H9 (cell line): ENCODE data around the gene CAMK2B. TPM values are rescaled to one million over a fixed set of nuclear protein-coding genes. Genes with fewer than 3 reads are reported as not detected.

Experiments used
- DNase-seq: peaks from one replicate; pipeline ENCODE4 v3.0.0-alpha.2; 2017
- H2AFZ ChIP-seq: one replicate; pipeline ENCODE4 v1.6.1; 2013; ENCODE audit warnings: mild to moderate bottlenecking, low read length, control low read depth, moderate library complexity
- H2AK5ac ChIP-seq: 2 replicates; pipeline ENCODE4 v1.6.1; 2013; ENCODE audit warnings: low read length, control low read depth, mixed read lengths; ENCODE audit not compliant: insufficient read length
- H2BK120ac ChIP-seq: one replicate; pipeline ENCODE4 v1.6.1; 2013; ENCODE audit warnings: low read depth, mild to moderate bottlenecking, low read length, control low read depth, inconsistent platforms; ENCODE audit not compliant: poor library complexity, severe bottlenecking
- H2BK12ac ChIP-seq: 2 replicates; pipeline ENCODE4 v1.6.1; 2013; ENCODE audit warnings: low read length, control low read depth, mixed read lengths, low read depth; ENCODE audit not compliant: insufficient read length
- H2BK15ac ChIP-seq: 2 replicates; pipeline ENCODE4 v1.6.1; 2013; ENCODE audit warnings: low read depth, low read length, control low read depth
- H2BK20ac ChIP-seq: one replicate; pipeline ENCODE4 v1.6.1; 2013; ENCODE audit warnings: low read depth, mild to moderate bottlenecking, low read length, control low read depth, inconsistent platforms; ENCODE audit not compliant: poor library complexity, severe bottlenecking
- H2BK5ac ChIP-seq: 2 replicates; pipeline ENCODE4 v1.6.1; 2013; ENCODE audit warnings: low read length, control low read depth, mixed read lengths; ENCODE audit not compliant: insufficient read length
- H3K14ac ChIP-seq: 2 replicates; pipeline ENCODE4 v1.6.1; 2013; ENCODE audit warnings: low read length, control low read depth; ENCODE audit not compliant: insufficient read depth
- H3K18ac ChIP-seq: 2 replicates; pipeline ENCODE4 v1.6.1; 2013; ENCODE audit warnings: low read depth, mild to moderate bottlenecking, mixed read lengths, low read length, control low read depth; ENCODE audit not compliant: insufficient read length
- H3K23ac ChIP-seq: 2 replicates; pipeline ENCODE4 v1.6.1; 2013; ENCODE audit warnings: low read length, control low read depth, mixed read lengths, low read depth; ENCODE audit not compliant: insufficient read length
- H3K23me2 ChIP-seq: 2 replicates; pipeline ENCODE4 v1.6.1; 2013; ENCODE audit warnings: low read depth, mild to moderate bottlenecking, mixed read lengths, low read length, control low read depth; ENCODE audit not compliant: insufficient read length, poor library complexity, severe bottlenecking
- H3K27ac ChIP-seq: 2 replicates; pipeline ENCODE4 v1.5.1; 2013; ENCODE audit warnings: low read length, control low read depth, mixed read lengths, low read depth; ENCODE audit not compliant: insufficient read length
- H3K27me3 ChIP-seq: 2 replicates; pipeline ENCODE4 v1.6.1; 2013; ENCODE audit warnings: low read length, control low read depth, inconsistent platforms; ENCODE audit not compliant: insufficient read depth
- H3K4ac ChIP-seq: 2 replicates; pipeline ENCODE4 v1.6.1; 2013; ENCODE audit warnings: low read depth, mild to moderate bottlenecking, control low read depth, inconsistent platforms, low read length, moderate library complexity
- H3K4me1 ChIP-seq: 2 replicates; pipeline ENCODE4 v1.6.1; 2013; ENCODE audit warnings: low read length, control low read depth, inconsistent platforms; ENCODE audit not compliant: insufficient read depth
- H3K4me2 ChIP-seq: 2 replicates; pipeline ENCODE4 v1.6.1; 2013; ENCODE audit warnings: low read length, control low read depth, mixed read lengths; ENCODE audit not compliant: insufficient read length, insufficient read depth
- H3K56ac ChIP-seq: 2 replicates; pipeline ENCODE4 v1.6.1; 2013; ENCODE audit warnings: low read depth, mild to moderate bottlenecking, mixed read lengths, low read length, control low read depth; ENCODE audit not compliant: insufficient read length
- H3K79me1 ChIP-seq: 2 replicates; pipeline ENCODE4 v1.6.1; 2013; ENCODE audit warnings: low read depth, mild to moderate bottlenecking, moderate library complexity, low read length, control low read depth, inconsistent platforms; ENCODE audit not compliant: insufficient read depth, poor library complexity, severe bottlenecking
- H3K79me2 ChIP-seq: 2 replicates; pipeline ENCODE4 v1.6.1; 2013; ENCODE audit warnings: low read length, control low read depth, inconsistent platforms; ENCODE audit not compliant: insufficient read depth
- H3K9ac ChIP-seq: 2 replicates; pipeline ENCODE4 v1.6.1; 2013; ENCODE audit warnings: low read length, control low read depth, mixed read lengths; ENCODE audit not compliant: insufficient read length; ENCODE audit errors: extremely low read depth
- H3K9me3 ChIP-seq: one replicate; pipeline ENCODE4 v1.6.1; 2013; ENCODE audit warnings: low read depth, low read length, inconsistent platforms; ENCODE audit not compliant: control insufficient read depth
- H3T11ph ChIP-seq: one replicate; pipeline ENCODE4 v1.6.1; 2013; ENCODE audit warnings: mild to moderate bottlenecking, low read length, control low read depth, inconsistent platforms
- H4K20me1 ChIP-seq: one replicate; pipeline ENCODE4 v1.6.1; 2013; ENCODE audit not compliant: control insufficient read depth, insufficient read length, insufficient read depth
- H4K5ac ChIP-seq: 2 replicates; pipeline ENCODE4 v1.6.1; 2013; ENCODE audit warnings: low read depth, mild to moderate bottlenecking, mixed read lengths, low read length, control low read depth; ENCODE audit not compliant: insufficient read length
- H4K8ac ChIP-seq: replicated peaks from 2 replicates; pipeline ENCODE4 v1.6.1; 2013; ENCODE audit warnings: low read length, control low read depth, mixed read lengths, low read depth; ENCODE audit not compliant: insufficient read length
- H4K91ac ChIP-seq: 2 replicates; pipeline ENCODE4 v1.6.1; 2013; ENCODE audit warnings: low read depth, mild to moderate bottlenecking, moderate library complexity, mixed read lengths, low read length, control low read depth; ENCODE audit not compliant: insufficient read length
- H3K27ac Mint-ChIP-seq, 3 experiments: 2 replicates in 2 of 3; 3 replicates in 1 of 3; pipeline ENCODE4 v1.8.0; 2020 to 2021; ENCODE audit warnings: mixed read lengths in 3 of 3, mild to moderate bottlenecking in 1 of 3, moderate library complexity in 1 of 3
- H3K27me3 Mint-ChIP-seq: 2 replicates; pipeline ENCODE4 v1.8.0; 2021; ENCODE audit warnings: low read depth, mild to moderate bottlenecking, moderate library complexity, mixed read lengths
- H3K36me3 Mint-ChIP-seq, 3 experiments: 2 replicates in 2 of 3; 3 replicates in 1 of 3; pipeline ENCODE4 v1.8.0; 2020 to 2021; ENCODE audit warnings: low read depth in 3 of 3, mixed read lengths in 3 of 3; ENCODE audit not compliant: insufficient read depth in 1 of 3
- H3K4me1 Mint-ChIP-seq, 2 experiments: 2 replicates each; pipeline ENCODE4 v1.8.0; 2020; ENCODE audit warnings: mixed read lengths in 2 of 2
- H3K4me3 Mint-ChIP-seq, 2 experiments: 2 replicates in 1 of 2; 3 replicates in 1 of 2; pipeline ENCODE4 v1.8.0; 2020 to 2021; ENCODE audit warnings: mild to moderate bottlenecking in 2 of 2, mixed read lengths in 2 of 2, moderate library complexity in 1 of 2
- H3K9me3 Mint-ChIP-seq, 2 experiments: 2 replicates in 1 of 2; 3 replicates in 1 of 2; pipeline ENCODE4 v1.8.0; 2020; ENCODE audit warnings: mild to moderate bottlenecking in 2 of 2, mixed read lengths in 2 of 2, moderate library complexity in 1 of 2
- CTCF ChIP-seq: fragments of 200-600 bp; sonication (generic); conservative IDR thresholded peaks from 3 replicates; pipeline ENCODE4 v1.8.0; 2021; ENCODE audit warnings: antibody characterized with exemption, mild to moderate bottlenecking
- WGBS: extraction: QIAGEN DNeasy Blood & Tissue Kit; methylation state at CpG from one replicate; pipeline ENCODE4 v1.1.7; 2013; ENCODE audit warnings: missing lambda C conversion rate, low lambda C conversion rate, mixed read lengths; ENCODE audit not compliant: insufficient read length; ENCODE audit errors: extremely low coverage; 5-methylcytosine and 5-hydroxymethylcytosine counted together
- total RNA-seq: library from RNA; stranded (reverse); gene quantifications from 2 replicates; pipeline ENCODE4 v1.2.1, GENCODE V29; 2021

CAMK2B gene
- total RNA-seq, 1 experiment from 2014 or later, result 0.17 TPM

DNA sequence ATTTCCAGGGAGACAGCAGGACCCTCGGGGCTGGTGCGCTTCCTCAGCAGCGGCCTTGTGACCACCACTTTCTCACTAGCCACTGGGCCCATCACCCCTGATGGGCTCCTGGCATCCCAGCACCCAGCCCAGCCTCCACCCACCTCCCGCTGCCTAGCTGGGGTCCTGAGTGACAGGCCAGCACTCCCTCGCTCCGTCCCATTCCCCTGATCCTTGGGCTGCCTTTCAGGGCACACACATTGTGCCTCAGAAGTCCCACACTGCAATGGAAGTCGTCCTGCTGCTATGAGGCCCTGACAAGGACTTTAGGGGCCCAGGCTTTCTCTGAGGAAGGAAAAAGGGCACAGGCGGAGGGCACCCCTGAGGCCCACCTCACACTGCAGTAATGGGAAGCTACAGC is 12.4 kb downstream of the CAMK2B start:
- H3K36me3 Mint-ChIP-seq, result no peaks in the 10 kb centered on the region
- no peak overlapping the region for H2BK120ac ChIP-seq
- peaks cover 0 to 2% of the 10 kb centered on the region in 2 experiments; a peak in 1 of 4 replicates for H3K4me1 Mint-ChIP-seq
- H3K4me1 ChIP-seq, result no peaks in the 10 kb centered on the region
- H4K8ac ChIP-seq, result no peak overlapping the region
- peaks cover 4% of the 10 kb centered on the region for H3K23me2 ChIP-seq
- peak overlapping the region; percentile 21; the same call in 1 of the 2 replicates for H3K14ac ChIP-seq
- no peak overlapping the region for H3K18ac ChIP-seq
- H3K4me3 Mint-ChIP-seq, result no peak overlapping the region
- no peak overlapping the region for H2AFZ ChIP-seq
- H3K4me2 ChIP-seq, result no peak overlapping the region
- no peak overlapping the region for H2AK5ac ChIP-seq
- H3K27ac Mint-ChIP-seq, result no peak overlapping the region
- H3K27me3 ChIP-seq, result peaks cover 8% of the 10 kb centered on the region; the same call in 1 of the 2 replicates
- H3K79me1 ChIP-seq, result no peaks in the 10 kb centered on the region
- H3K27ac ChIP-seq, result no peak overlapping the region
- no peak overlapping the region for H3K9ac ChIP-seq
- no peak overlapping the region for H3K4ac ChIP-seq
- WGBS, result no CpG with 5 or more reads among the region's 8 CpGs
- H2BK15ac ChIP-seq, result no peak overlapping the region
- no peaks in the 10 kb centered on the region; a peak in 1 of 5 replicates for H3K9me3 Mint-ChIP-seq
- H3T11ph ChIP-seq, result no peak overlapping the region
- H4K91ac ChIP-seq, result no peak overlapping the region
- no peaks in the 10 kb centered on the region for H4K20me1 ChIP-seq
- H3K56ac ChIP-seq, result no peak overlapping the region
- no peak for TF ChIP-seq CTCF
- H2BK20ac ChIP-seq, result no peak overlapping the region
- H2BK5ac ChIP-seq, result no peak overlapping the region
- DNase-seq, result no peak
- H4K5ac ChIP-seq, result no peak overlapping the region
- H3K23ac ChIP-seq, result no peak overlapping the region
- H3K79me2 ChIP-seq, result no peaks in the 10 kb centered on the region
- no peak overlapping the region for H2BK12ac ChIP-seq
- H3K9me3 ChIP-seq, result no peaks in the 10 kb centered on the region
- H3K27me3 Mint-ChIP-seq, result peaks cover 84% of the 10 kb centered on the region
